HG03066 (cell line): ENCODE results near the gene MS4A4A.
"Not testable (repeated sequence)": the region's sequence is repeated elsewhere in the genome, so short reads cannot be mapped to it uniquely, and the experiment has no call there.

Experiments
- ATAC-seq: cut with Tn5 transposase; IDR thresholded peaks from one replicate; pipeline ENCODE4 v1.9.1; 2021; ENCODE audit warnings: low read depth; ENCODE audit not compliant: unreplicated experiment

MS4A4A gene

GRCh38 chr11:60280412-60280811, at the start of gene MS4A4A:
TSS of gene MS4A4A (plus strand) at chr11:60280666. CDS start at chr11:60280676, 10 bp downstream.
- no peak for ATAC-seq

DNA sequence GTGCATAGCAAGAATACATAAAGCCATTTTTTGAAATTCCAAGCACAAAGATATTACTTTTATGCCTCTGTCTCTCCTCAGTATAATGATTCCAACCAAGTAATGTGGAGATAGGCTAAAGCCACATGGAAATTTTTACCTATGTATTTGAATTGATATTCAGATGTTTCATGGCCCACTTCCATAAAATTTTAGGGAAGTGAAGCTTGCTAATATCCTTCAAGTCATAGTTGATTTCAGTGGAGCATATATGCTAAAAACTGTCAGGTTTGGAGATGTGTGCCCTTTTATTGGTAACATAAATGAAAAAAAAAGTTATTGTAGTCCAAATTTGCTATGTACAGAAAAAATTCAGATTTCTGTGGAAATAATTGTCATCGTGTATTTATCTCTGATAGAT, 49.8 kb upstream of the MS4A4A start:
- no peak for ATAC-seq

GRCh38 chr11:60235321-60235720, 45.1 kb upstream of the MS4A4A start:
- no peak for ATAC-seq

DNA sequence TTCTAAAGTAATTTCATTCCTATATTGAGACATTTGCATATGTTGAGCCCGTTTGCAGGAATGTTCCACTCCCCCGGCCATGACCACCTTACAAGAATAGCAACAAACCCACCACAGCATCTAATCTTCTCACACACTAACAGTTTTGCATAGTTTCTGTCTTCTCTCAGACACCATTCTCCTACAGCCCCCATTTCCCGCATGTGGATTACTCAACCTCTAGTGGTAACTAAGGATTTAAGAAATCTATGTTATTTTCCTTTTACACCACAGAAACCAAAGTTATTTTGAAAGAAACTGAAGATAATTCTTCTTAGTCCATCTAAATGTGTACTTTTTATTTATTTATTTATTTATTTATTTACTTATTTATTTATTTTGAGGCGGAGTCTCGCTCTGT, 39.8 kb upstream of the MS4A4A start:
- no peak for ATAC-seq

DNA sequence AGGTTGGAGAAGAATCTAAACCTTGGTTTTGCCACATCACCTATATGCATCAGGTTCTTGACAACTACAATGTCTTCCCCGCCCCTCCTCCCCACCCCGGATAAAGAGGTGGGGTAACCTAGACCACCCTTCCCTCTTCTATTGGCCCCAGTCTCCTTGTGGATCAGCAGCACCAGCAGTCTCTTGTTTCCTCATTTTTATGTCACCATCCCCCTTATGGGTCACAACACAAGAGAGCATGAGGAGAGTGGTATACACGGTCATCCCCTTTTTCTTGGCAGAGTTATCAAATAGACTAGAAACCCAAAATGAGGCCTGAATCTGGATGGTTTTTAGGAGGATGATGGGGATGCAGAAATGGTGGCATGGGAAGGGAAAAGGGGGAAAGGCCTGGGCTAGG, 38.7 kb upstream of the MS4A4A start:
- no peak for ATAC-seq

- no peak for ATAC-seq
These were observed 37.7 kb upstream of the MS4A4A start, which contains the start of gene MS4A4E for GRCh38 chr11:60242740-60243239. TSS of gene MS4A4E (minus strand) at chr11:60243137. CDS start at chr11:60230055, 13,082 bp downstream.

GRCh38 chr11:60251485-60252212, 28.8 kb upstream of the MS4A4A start:
- ATAC-seq = no peak

GRCh38 chr11:60252213-60253108, 28.0 kb upstream of the MS4A4A start:
- no peak for ATAC-seq

GRCh38 chr11:60257956-60258722, 22.3 kb upstream of the MS4A4A start:
- no peak for ATAC-seq

DNA sequence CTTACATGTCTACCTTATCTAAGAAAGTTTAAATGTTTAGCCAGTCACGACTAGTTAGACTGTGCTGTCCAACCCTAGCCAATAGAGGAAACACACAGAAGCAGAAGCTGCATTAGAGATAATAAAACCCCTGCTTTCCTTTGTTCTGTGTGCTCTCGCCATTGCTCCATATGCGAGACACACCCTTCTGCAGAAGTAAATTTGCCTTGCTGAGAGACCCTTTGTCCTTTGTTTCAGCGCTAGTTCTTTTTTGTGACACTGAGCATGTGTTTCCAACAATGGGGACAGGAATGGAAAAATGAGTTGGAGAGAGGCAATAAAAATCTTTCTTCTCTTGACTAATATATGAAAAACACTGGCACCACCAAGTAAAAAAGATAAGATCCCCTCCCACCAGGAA, 19.5 kb upstream of the MS4A4A start:
- ATAC-seq = no peak

DNA sequence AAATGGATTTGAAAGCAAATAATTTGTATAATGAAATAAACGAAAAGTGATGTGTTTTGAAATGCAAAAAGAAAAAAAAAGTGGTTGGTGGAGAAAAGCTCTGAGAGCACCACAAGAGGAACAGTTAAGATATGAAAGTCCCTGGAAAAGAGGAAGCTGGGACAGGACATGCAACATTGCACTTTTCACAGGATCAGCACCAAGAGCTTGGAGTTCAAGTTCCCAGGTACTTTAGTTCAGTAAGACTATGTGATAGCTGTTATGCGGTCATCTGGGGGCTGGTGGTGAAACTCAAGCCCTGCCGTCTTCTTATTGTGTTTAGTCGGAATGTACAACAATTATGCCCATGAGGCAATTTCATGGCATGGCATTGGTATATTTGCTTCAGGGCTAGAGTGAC, 17.1 kb upstream of the MS4A4A start:
- no peak for ATAC-seq

- no peak for ATAC-seq
These were observed 15.8 kb upstream of the MS4A4A start for GRCh38 chr11:60264644-60265043.

DNA sequence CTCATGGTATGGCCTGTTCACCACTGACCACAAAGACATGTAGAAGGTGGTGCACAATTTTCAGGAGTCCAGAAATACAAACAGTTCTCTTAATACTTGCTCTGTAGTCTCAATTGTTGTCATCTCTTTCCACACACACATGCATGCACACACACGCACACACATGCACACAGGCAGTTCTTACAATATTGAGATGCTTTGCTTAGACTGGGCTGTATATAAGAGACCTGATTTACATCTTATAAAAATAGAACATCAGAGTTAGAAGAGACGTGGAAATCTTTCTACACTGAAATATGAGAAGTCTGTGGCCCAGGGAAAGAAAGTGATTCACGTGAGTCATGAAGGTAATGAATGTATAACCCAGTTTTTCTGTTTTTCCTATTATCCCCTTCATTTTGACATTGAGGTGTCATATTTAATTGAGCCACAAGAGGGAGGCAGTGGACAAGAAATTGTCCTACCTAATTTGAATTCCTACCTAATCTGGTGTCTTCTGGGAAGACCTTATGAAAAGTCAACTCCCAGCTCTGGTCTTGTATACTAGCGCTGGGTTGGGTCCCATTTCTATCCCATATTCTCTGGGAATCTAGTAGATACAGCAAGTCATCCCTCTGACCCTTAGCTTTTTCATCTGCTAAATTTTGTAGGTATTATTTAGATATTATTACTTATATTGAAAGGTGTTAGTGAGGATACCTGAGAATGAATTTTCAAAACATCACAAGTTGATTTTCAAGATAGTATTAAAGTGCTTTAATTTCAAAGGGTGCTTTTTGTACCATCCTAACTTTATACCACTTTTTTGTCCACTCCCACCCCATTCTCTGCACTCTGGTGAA, 14.9 kb upstream of the MS4A4A start:
- ATAC-seq = no peak

- no peak for ATAC-seq
These were observed 6.0 kb upstream of the MS4A4A start for GRCh38 chr11:60274416-60274815.

GRCh38 chr11:60281485-60281884, 1.0 kb downstream of the MS4A4A start:
- no peak for ATAC-seq

GRCh38 chr11:60282286-60282685, 1.8 kb downstream of the MS4A4A start:
- no peak for ATAC-seq

GRCh38 chr11:60285411-60286126, 5.1 kb downstream of the MS4A4A start:
- ATAC-seq = not testable (repeated sequence)

- ATAC-seq = no peak
These were observed 8.1 kb downstream of the MS4A4A start for GRCh38 chr11:60288531-60288930.

- ATAC-seq = no peak
These were observed 11.7 kb downstream of the MS4A4A start for GRCh38 chr11:60292145-60292544.
